K562 (cell line): ENCODE data around the gene C20orf96. TPM values are rescaled to one million over a fixed set of nuclear protein-coding genes. Genes with fewer than 3 reads are reported as not detected.
A peak's percentile ranks its signal among the peaks of the same experiment; 100 is the strongest.

ENCODE experiments used
- CREB1 ChIP-seq, 2 experiments: sonication (generic) in 1 of 2; formaldehyde crosslinking in 1 of 2; IDR thresholded peaks; 2 replicates each; pipeline versions ENCODE4 v1.6.1 to v1.8.0; 2012 to 2022; ENCODE audit warnings: inconsistent platforms in 1 of 2, mild to moderate bottlenecking in 1 of 2, missing genetic modification reagents in 1 of 2, moderate library complexity in 1 of 2
- DACH1 ChIP-seq: fragments of 450-650 bp; IDR thresholded peaks from 2 replicates; pipeline ENCODE4 v1.6.1; 2018; ENCODE audit not compliant: partially characterized antibody
- DEAF1 ChIP-seq: fragments of 450-650 bp; formaldehyde crosslinking; IDR thresholded peaks from 2 replicates; pipeline ENCODE4 v1.4.0; 2020; ENCODE audit warnings: mild to moderate bottlenecking, moderate library complexity
- OTX1 ChIP-seq: fragments of 450-650 bp; formaldehyde crosslinking; IDR thresholded peaks from 2 replicates; pipeline ENCODE4 v1.4.0; 2022; ENCODE audit warnings: mild to moderate bottlenecking
- PTRF ChIP-seq: fragments of 450-650 bp; IDR thresholded peaks from 2 replicates; pipeline ENCODE4 v1.6.1; 2016; ENCODE audit warnings: mild to moderate bottlenecking, missing genetic modification characterization, missing compliant biosample characterization
- ZC3H8 ChIP-seq: fragments of 450-650 bp; IDR thresholded peaks from 2 replicates; pipeline ENCODE4 v1.6.1; 2017
- ZNF239 ChIP-seq: fragments of 250-450 bp; sonication (Bioruptor Pico); IDR thresholded peaks from 2 replicates; pipeline ENCODE4 v1.4.0; 2020; ENCODE audit warnings: mild to moderate bottlenecking
- ZNF431 ChIP-seq: sonication (generic); formaldehyde crosslinking; IDR thresholded peaks from 2 replicates; pipeline ENCODE4 v1.8.0; 2022; ENCODE audit warnings: mild to moderate bottlenecking, missing genetic modification reagents
- polyA plus RNA-seq, 8 experiments: library from polyadenylated mRNA; depleted of rRNA in 4 of 8; stranded (reverse) in 5 of 8; unstranded in 3 of 8; fragments of >200 nt; fragmentation: Nextera tagmentation in 2 of 8; fragmentation: Illumina TruSeq in 1 of 8; extraction: Ambion mirVana in 2 of 8; extraction: Trizol in 1 of 8; gene quantifications; 2 replicates each; pipeline versions ENCODE4 v1.2.1 to v1.2.3, GENCODE V29; 2011 to 2014; ENCODE audit warnings: inconsistent platforms in 1 of 8, missing spikeins in 1 of 8
- total RNA-seq, 7 experiments: library from RNA; depleted of rRNA in 6 of 7; stranded (reverse); fragments of >200 nt in 6 of 7; fragmentation: Illumina TruSeq in 2 of 7; extraction: Trizol in 2 of 7; gene quantifications; 2 replicates each; pipeline versions ENCODE4 v1.2.1 to v1.2.3, GENCODE V29; 2011 to 2021; ENCODE audit warnings: low replicate concordance in 1 of 7
- TF ChIP-seq, protein P1 (sequence below), 2 experiments: fragments of 450-650 bp in 1 of 2; sonication (generic) in 1 of 2; formaldehyde crosslinking in 1 of 2; IDR thresholded peaks; 2 replicates each; pipeline versions ENCODE4 v1.7.1 to v1.9.0; 2016 to 2022; ENCODE audit warnings: inconsistent platforms in 1 of 2, mild to moderate bottlenecking in 1 of 2, missing genetic modification reagents in 1 of 2
- TF ChIP-seq, protein P2 (sequence below): fragments of 250-450 bp; sonication (Bioruptor Pico); IDR thresholded peaks from 2 replicates; pipeline ENCODE4 v1.8.0; 2022; ENCODE audit warnings: inconsistent platforms, mild to moderate bottlenecking, moderate library complexity, borderline replicate concordance

C20orf96 gene
- total and polyA plus RNA-seq, 9 of the 15 experiments (the other 6 are each of a cell fraction or from before 2014, with no cell fraction given), result 1.7 to 11.7 (median 4.2) TPM

GRCh38 chr20:297098-297924, 6.8 kb upstream of the C20orf96 start, which contains the start of gene ZCCHC3 (continued):
- TF ChIP-seq, protein P1, sequence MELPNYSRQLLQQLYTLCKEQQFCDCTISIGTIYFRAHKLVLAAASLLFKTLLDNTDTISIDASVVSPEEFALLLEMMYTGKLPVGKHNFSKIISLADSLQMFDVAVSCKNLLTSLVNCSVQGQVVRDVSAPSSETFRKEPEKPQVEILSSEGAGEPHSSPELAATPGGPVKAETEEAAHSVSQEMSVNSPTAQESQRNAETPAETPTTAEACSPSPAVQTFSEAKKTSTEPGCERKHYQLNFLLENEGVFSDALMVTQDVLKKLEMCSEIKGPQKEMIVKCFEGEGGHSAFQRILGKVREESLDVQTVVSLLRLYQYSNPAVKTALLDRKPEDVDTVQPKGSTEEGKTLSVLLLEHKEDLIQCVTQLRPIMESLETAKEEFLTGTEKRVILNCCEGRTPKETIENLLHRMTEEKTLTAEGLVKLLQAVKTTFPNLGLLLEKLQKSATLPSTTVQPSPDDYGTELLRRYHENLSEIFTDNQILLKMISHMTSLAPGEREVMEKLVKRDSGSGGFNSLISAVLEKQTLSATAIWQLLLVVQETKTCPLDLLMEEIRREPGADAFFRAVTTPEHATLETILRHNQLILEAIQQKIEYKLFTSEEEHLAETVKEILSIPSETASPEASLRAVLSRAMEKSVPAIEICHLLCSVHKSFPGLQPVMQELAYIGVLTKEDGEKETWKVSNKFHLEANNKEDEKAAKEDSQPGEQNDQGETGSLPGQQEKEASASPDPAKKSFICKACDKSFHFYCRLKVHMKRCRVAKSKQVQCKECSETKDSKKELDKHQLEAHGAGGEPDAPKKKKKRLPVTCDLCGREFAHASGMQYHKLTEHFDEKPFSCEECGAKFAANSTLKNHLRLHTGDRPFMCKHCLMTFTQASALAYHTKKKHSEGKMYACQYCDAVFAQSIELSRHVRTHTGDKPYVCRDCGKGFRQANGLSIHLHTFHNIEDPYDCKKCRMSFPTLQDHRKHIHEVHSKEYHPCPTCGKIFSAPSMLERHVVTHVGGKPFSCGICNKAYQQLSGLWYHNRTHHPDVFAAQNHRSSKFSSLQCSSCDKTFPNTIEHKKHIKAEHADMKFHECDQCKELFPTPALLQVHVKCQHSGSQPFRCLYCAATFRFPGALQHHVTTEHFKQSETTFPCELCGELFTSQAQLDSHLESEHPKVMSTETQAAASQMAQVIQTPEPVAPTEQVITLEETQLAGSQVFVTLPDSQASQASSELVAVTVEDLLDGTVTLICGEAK (IDR thresholded peaks at IDR 0.05), result peak; percentile 60
- TF ChIP-seq, protein P1 (CRISPR knock-in tag; IDR thresholded peaks at IDR 0.05), result no peak
- TF ChIP-seq ZNF431 (CRISPR knock-in tag) (no peak), OTX1 (CRISPR knock-in tag) (no peak), ZNF239 (CRISPR knock-in tag) (no peak), PTRF (tag) (no peak), DACH1 (no peak), DEAF1 (0 out of 2 replicates have a peak, but pooled peaks have one; percentile 8), CREB1 (IDR thresholded peaks at IDR 0.05) (peak; percentile 78), CREB1 (CRISPR knock-in tag; IDR thresholded peaks at IDR 0.05) (peak; percentile 78; the same call in 1 of the 2 replicates), ZC3H8 (no peak)
- TF ChIP-seq, protein P2, sequence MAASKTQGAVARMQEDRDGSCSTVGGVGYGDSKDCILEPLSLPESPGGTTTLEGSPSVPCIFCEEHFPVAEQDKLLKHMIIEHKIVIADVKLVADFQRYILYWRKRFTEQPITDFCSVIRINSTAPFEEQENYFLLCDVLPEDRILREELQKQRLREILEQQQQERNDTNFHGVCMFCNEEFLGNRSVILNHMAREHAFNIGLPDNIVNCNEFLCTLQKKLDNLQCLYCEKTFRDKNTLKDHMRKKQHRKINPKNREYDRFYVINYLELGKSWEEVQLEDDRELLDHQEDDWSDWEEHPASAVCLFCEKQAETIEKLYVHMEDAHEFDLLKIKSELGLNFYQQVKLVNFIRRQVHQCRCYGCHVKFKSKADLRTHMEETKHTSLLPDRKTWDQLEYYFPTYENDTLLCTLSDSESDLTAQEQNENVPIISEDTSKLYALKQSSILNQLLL (CRISPR knock-in tag), result no peak
